ENCODE results near the gene PRSS50. TPM values are rescaled to one million over a fixed set of nuclear protein-coding genes. Genes with fewer than 3 reads are reported as not detected.

PRSS50 gene
- total and polyA plus RNA-seq, 2 experiments from 2014 or later = 2.0 to 3.2 TPM

DNA sequence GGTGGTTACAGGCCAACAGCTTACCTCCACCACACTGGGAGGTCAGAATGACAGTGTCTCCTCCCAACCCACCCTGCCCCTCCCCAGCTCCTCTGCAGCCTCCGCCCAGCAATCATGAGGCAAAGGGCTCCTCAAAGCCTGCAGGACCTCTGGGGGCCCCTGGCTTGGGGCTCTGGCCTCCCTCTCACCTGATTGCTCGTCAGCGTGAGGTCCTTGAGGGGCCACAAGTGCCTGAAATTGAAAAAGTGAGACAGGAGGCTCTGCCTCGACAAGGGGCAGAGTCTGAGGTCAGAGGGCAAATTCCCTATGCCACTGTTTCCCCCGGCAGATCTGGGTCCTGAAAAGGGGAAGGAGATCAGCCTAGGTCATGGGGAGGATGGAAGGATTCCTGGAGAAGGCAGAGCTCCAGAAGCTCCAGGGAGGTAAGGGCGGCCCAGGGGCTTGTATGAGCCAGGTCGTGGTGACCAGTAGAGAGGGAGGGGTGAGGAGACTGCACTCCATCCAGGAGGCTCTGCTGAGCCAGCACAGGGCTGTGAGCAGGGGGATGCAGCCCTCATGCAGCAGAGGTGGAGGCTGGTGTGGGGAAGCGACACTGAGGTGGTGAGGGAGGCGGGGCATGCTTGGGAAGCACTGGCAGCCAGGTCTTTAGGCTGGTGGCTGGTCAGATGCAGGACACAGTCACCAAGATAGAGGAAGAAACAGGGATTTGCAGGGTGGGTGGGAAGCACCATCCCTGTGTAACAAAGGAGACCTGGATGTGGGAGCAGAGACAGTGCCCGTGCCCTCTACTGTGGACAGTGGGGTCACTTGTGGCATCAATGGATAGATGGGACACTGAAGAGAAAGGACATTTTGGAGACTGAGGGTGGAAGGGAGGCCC lies 44.3 kb downstream of the PRSS50 start:
- Histone ChIP-seq H3K27me3 (no peaks in the 10 kb centered on the region), H3K36me3 (no peaks in the 10 kb centered on the region), H3K4me3 (no peak overlapping the region), H3K9me3 (ENCODE audit: low read depth) (no peaks in the 10 kb centered on the region), H3K27ac (no peak overlapping the region), H3K4me1 (ENCODE audit: low read depth) (no peaks in the 10 kb centered on the region)
- DNase-seq (ENCODE audit: low read depth in 1 of 2, low spot score in 1 of 2) = no peak
- no peak for TF ChIP-seq CTCF (IDR thresholded peaks at IDR 0.05; ENCODE audit: low read depth, low read length)

- no peaks in the 10 kb centered on the region for H3K27me3 ChIP-seq
- no peak for DNase-seq (ENCODE audit: low read depth in 1 of 2, low spot score in 1 of 2)
- TF ChIP-seq CTCF (IDR thresholded peaks at IDR 0.05; ENCODE audit: low read depth, low read length) = no peak
- no peaks in the 10 kb centered on the region for H3K4me1 ChIP-seq (ENCODE audit: low read depth)
- no peaks in the 10 kb centered on the region for H3K9me3 ChIP-seq (ENCODE audit: low read depth)
- H3K4me3 ChIP-seq = no peak overlapping the region
- no peaks in the 10 kb centered on the region for H3K36me3 ChIP-seq
- no peak overlapping the region for H3K27ac ChIP-seq
These were observed 45.3 kb downstream of the PRSS50 start for GRCh38 chr3:46672349-46672695.

DNA sequence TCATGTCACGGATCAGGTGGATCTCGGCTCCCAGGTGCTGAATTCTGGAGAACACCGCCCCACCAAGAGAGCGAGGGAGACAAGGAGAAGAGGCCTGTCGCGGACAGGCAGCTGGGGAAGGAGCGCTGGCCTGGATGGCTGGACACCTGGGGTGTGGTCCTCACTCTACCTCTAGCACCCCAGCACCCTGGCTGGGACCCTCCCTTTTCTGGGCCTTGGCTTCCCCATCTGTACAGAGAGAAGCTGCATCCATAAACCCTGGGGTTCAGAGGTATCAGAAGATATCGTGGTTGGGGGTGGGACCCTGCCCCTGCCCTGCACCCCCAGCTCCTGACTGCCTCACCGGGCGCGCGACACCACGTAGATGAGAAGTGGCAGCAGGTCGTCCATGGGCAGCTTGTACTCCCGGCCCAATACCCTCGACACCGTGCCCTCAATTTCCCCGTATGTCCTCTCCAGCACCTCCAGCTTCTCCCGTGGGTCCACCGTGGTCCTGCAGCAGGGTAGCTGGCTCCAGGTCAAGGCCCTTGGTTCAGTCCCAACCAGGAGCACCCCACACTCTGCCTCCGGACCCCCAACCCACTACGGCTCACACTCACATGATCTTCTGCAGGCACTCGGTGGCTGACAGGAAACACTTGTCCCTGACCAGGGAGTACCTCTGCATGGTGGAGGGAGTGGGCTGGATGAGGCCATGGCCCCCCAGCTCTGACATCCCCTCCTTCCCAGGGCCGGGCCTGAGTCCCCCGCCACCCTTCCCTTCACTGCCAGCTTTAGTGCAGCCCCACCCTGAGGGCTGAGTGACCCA lies 45.9 kb downstream of the PRSS50 start:
- H3K36me3 ChIP-seq = no peaks in the 10 kb centered on the region
- H3K27me3 ChIP-seq = no peaks in the 10 kb centered on the region
- no peak overlapping the region for H3K4me3 ChIP-seq
- no peak for TF ChIP-seq CTCF (IDR thresholded peaks at IDR 0.05; ENCODE audit: low read depth, low read length)
- H3K9me3 ChIP-seq (ENCODE audit: low read depth) = no peaks in the 10 kb centered on the region
- H3K27ac ChIP-seq = no peak overlapping the region
- no peak for DNase-seq (ENCODE audit: low read depth in 1 of 2, low spot score in 1 of 2)
- no peaks in the 10 kb centered on the region for H3K4me1 ChIP-seq (ENCODE audit: low read depth)

- H3K9me3 ChIP-seq (ENCODE audit: low read depth) = no peaks in the 10 kb centered on the region
- H3K4me3 ChIP-seq = no peak overlapping the region
- H3K27me3 ChIP-seq = no peaks in the 10 kb centered on the region
- no peak for TF ChIP-seq CTCF (IDR thresholded peaks at IDR 0.05; ENCODE audit: low read depth, low read length)
- H3K27ac ChIP-seq = no peak overlapping the region
- no peak for DNase-seq (ENCODE audit: low read depth in 1 of 2, low spot score in 1 of 2)
- no peaks in the 10 kb centered on the region for H3K4me1 ChIP-seq (ENCODE audit: low read depth)
- no peaks in the 10 kb centered on the region for H3K36me3 ChIP-seq
These were observed 46.7 kb downstream of the PRSS50 start for GRCh38 chr3:46670891-46671427.

GRCh38 chr3:46670000-46670890 lies 47.4 kb downstream of the PRSS50 start:
- no peak overlapping the region for H3K4me3 ChIP-seq
- no peaks in the 10 kb centered on the region for H3K27me3 ChIP-seq
- no peak for TF ChIP-seq CTCF (IDR thresholded peaks at IDR 0.05; ENCODE audit: low read depth, low read length)
- no peaks in the 10 kb centered on the region for H3K4me1 ChIP-seq (ENCODE audit: low read depth)
- no peak overlapping the region for H3K27ac ChIP-seq
- H3K36me3 ChIP-seq = no peaks in the 10 kb centered on the region
- DNase-seq (ENCODE audit: low read depth in 1 of 2, low spot score in 1 of 2) = no peak
- no peaks in the 10 kb centered on the region for H3K9me3 ChIP-seq (ENCODE audit: low read depth)

All from cardiac muscle cell (in vitro differentiated cells and primary cell).